Peyer's patch (tissue), 4 donors: ENCODE data around the gene ENOX2.

Experiments used
- POLR2A ChIP-seq, 2 donors: fragments of 450-650 bp; IDR thresholded peaks; one replicate each; pipeline ENCODE4 v1.5.1; 2017; ENCODE audit warnings: antibody characterized with exemption in 2 of 2, mild to moderate bottlenecking in 2 of 2, moderate library complexity in 2 of 2
- TF ChIP-seq, protein P1 (sequence below), 6 experiments: fragments of 450-650 bp in 4 of 6; fragments of 200-600 bp in 2 of 6; sonication (generic) in 1 of 6; IDR thresholded peaks; one replicate each; pipeline ENCODE4 v1.5.1; 2017 to 2019; ENCODE audit warnings: antibody characterized with exemption in 6 of 6, mild to moderate bottlenecking in 3 of 6, moderate library complexity in 1 of 6

DNA sequence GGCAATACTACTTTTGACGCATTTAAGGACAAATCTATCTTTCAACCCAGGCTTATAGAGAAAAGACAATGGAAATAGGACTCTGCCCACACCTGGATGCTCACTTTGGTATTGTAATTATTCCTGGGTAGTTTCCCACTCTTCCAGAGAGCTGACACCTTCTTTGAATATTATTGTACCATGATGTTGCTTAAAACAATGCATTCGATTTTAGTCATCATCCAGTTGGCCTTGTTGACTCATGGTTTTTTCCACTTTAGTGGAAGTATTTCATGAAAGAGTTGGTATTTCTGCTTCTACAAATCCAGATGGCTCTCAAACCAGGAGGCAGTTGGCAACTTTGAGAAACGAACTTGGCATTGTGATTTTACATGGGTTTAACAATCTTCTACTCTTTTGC is 124.2 kb downstream of the ENOX2 start:
- TF ChIP-seq, protein P1, sequence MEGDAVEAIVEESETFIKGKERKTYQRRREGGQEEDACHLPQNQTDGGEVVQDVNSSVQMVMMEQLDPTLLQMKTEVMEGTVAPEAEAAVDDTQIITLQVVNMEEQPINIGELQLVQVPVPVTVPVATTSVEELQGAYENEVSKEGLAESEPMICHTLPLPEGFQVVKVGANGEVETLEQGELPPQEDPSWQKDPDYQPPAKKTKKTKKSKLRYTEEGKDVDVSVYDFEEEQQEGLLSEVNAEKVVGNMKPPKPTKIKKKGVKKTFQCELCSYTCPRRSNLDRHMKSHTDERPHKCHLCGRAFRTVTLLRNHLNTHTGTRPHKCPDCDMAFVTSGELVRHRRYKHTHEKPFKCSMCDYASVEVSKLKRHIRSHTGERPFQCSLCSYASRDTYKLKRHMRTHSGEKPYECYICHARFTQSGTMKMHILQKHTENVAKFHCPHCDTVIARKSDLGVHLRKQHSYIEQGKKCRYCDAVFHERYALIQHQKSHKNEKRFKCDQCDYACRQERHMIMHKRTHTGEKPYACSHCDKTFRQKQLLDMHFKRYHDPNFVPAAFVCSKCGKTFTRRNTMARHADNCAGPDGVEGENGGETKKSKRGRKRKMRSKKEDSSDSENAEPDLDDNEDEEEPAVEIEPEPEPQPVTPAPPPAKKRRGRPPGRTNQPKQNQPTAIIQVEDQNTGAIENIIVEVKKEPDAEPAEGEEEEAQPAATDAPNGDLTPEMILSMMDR (IDR thresholded peaks at IDR 0.05): no peak
- no peak for TF ChIP-seq POLR2A (IDR thresholded peaks at IDR 0.05)
